Hematopoietic multipotent progenitor cell treated with erythropoietin and hydrocortisone succinate and interleukin-3 and kit ligand, for 8 days (in vitro differentiated cells): Measurements from ENCODE around the gene LPAR3.

ENCODE experiments used
- DNase-seq: peaks from one replicate; pipeline ENCODE4 v3.0.0-alpha.2; 2015

The LPAR3 gene

GRCh38 chr1:84823991-84824390, 69.0 kb downstream of the LPAR3 start:
- no peak for DNase-seq

- no peak for DNase-seq
These were observed 69.5 kb downstream of the LPAR3 start for GRCh38 chr1:84823511-84823910.

GRCh38 chr1:84810343-84810742, 82.7 kb downstream of the LPAR3 start:
- DNase-seq: no peak

- DNase-seq: no peak
These were observed 84.0 kb downstream of the LPAR3 start for GRCh38 chr1:84809023-84809422.

- no peak for DNase-seq
These were observed 89.4 kb downstream of the LPAR3 start for GRCh38 chr1:84803604-84804003.

GRCh38 chr1:84802567-84803232, 90.3 kb downstream of the LPAR3 start:
- DNase-seq: no peak

GRCh38 chr1:84800090-84801073, 92.6 kb downstream of the LPAR3 start:
- DNase-seq: no peak

GRCh38 chr1:84797603-84798002, 95.4 kb downstream of the LPAR3 start:
- DNase-seq: no peak

- no peak for DNase-seq
These were observed 96.9 kb downstream of the LPAR3 start for GRCh38 chr1:84795966-84796600.

GRCh38 chr1:84795213-84795612, 97.8 kb downstream of the LPAR3 start:
- no peak for DNase-seq

- no peak for DNase-seq
These were observed 100.6 kb downstream of the LPAR3 start for GRCh38 chr1:84792421-84792820.

- DNase-seq: no peak
These were observed 104.0 kb downstream of the LPAR3 start for GRCh38 chr1:84789014-84789413.

GRCh38 chr1:84785271-84786036, 107.6 kb downstream of the LPAR3 start:
- no peak for DNase-seq

GRCh38 chr1:84782881-84783280, 110.1 kb downstream of the LPAR3 start:
- no peak for DNase-seq

GRCh38 chr1:84781946-84782771, 110.8 kb downstream of the LPAR3 start:
- peak; percentile 61 for DNase-seq

- peak; percentile 8 for DNase-seq
These were observed 112.8 kb downstream of the LPAR3 start for GRCh38 chr1:84780000-84780716.

GRCh38 chr1:84776639-84777038, 116.4 kb downstream of the LPAR3 start:
- no peak for DNase-seq

- DNase-seq: no peak
These were observed 117.5 kb downstream of the LPAR3 start for GRCh38 chr1:84775535-84775920.

- DNase-seq: no peak
These were observed 118.1 kb downstream of the LPAR3 start for GRCh38 chr1:84774669-84775534.

GRCh38 chr1:84773933-84774497, 119.0 kb downstream of the LPAR3 start:
- no peak for DNase-seq
